Spleen (tissue), 7 donors: ENCODE measurements around the gene DISC1.

Experiments
- CTCF ChIP-seq, 11 experiments: fragments of 200-600 bp in 7 of 11; fragments of 450-650 bp in 4 of 11; sonication (generic) in 4 of 11; IDR thresholded peaks in 8 of 11; conservative IDR thresholded peaks in 3 of 11; 1 replicate in 7 of 11; 2 replicates in 4 of 11; pipeline versions ENCODE4 v1.4.0 to v1.8.0; 2016 to 2021; ENCODE audit warnings: antibody characterized with exemption in 11 of 11, inconsistent platforms in 4 of 11, mild to moderate bottlenecking in 1 of 11
- POLR2A ChIP-seq, 3 donors: fragments of 450-650 bp; IDR thresholded peaks; one replicate each; pipeline ENCODE4 v1.5.1; 2017; ENCODE audit warnings: antibody characterized with exemption in 3 of 3, mild to moderate bottlenecking in 1 of 3
- POLR2AphosphoS5 ChIP-seq, 3 donors: sonication (generic); formaldehyde crosslinking; IDR thresholded peaks; one replicate each; pipeline ENCODE4 v1.5.1; 2017; ENCODE audit warnings: antibody characterized with exemption in 3 of 3
- donor health status: DM: no; HTN: no; CAD: no; lungs with moderate emphysema.
- donor health status: DM: no; HTN: no; CAD: no.
- donor health status: DM: no; HTN: no; CAD: no.

- TF ChIP-seq CTCF (IDR thresholded peaks at IDR 0.05 in 8 of 11, conservative IDR thresholded peaks at IDR 0.05 in 3 of 11), result no peak
- TF ChIP-seq POLR2A (IDR thresholded peaks at IDR 0.05), result no peak
- TF ChIP-seq POLR2AphosphoS5 (IDR thresholded peaks at IDR 0.05), result no peak
These were observed 173.5 kb downstream of the DISC1 start for GRCh38 chr1:231800108-231800507.
